ENCODE results near the gene RASAL1. TPM values are rescaled to one million over a fixed set of nuclear protein-coding genes. Genes with fewer than 3 reads are reported as not detected.

Gene RASAL1
- total and polyA plus RNA-seq, 3 experiments from 2014 or later: 0.45 to 0.72 (median 0.51) TPM

DNA sequence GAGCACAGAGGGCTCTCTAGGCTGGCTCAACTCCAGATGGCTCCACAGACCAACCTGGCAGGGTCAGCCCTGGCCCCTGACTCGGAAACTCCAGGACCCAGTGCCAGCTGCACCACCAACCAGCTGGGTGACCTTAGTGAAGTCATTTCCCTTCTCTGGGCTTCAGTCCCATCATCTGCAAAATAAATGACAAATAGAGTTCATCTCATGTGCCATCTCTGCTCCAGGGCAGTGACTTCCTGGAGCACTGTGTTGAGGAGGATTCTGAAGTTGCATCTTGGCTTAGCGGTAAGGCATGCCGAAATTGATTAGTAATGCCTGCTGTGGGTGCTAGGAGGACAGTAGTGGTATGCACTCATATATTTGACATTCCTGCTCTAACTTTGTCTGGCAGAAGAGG is 47.5 kb downstream of the RASAL1 start:
- H3K9me3 ChIP-seq (ENCODE audit: low read length): no peaks in the 10 kb centered on the region
- no peak overlapping the region for H3K4me3 ChIP-seq (ENCODE audit: low read length)
- DNase-seq: no peak
- H3K36me3 ChIP-seq (ENCODE audit: insufficient read depth, low read length): no peaks in the 10 kb centered on the region
- CTCF ChIA-PET: interaction anchor here (0.8 to 1.1 kb wide), 2 partner anchors 11 to 39 kb away, joined by 3 read pairs; no protein-coding TSS in a partner anchor
- Mint-ChIP-seq H3K27me3 (peaks cover 0 to 3% of the 10 kb centered on the region in 2 donors), H3K4me1 (peaks cover 82 to 96% (median 95%) of the 10 kb centered on the region in 3 donors), H3K4me3 (peak overlapping the region in 5 of 7 donors; percentile 24 to 90 (median 79)), H3K36me3 (peaks cover 0 to 2% (median 0%) of the 10 kb centered on the region in 3 donors), H3K9me3 (no peaks in the 10 kb centered on the region), H3K27ac (peak overlapping the region; percentile 83 to 98 (median 90))
- H3K4me1 ChIP-seq (ENCODE audit: insufficient read depth, low read length): peaks cover 91% of the 10 kb centered on the region
- H3K27me3 ChIP-seq (ENCODE audit: insufficient read depth, low read length, poor library complexity, severe bottlenecking): no peaks in the 10 kb centered on the region
- POLR2A ChIA-PET: interaction anchor here (0.5 kb wide), 1 partner anchor 15 kb away, joined by 7 read pairs; no protein-coding TSS in a partner anchor
- no peak overlapping the region for H3K27ac ChIP-seq (ENCODE audit: low read depth, low read length)

- H3K4me1 Mint-ChIP-seq: peaks cover 81 to 95% (median 93%) of the 10 kb centered on the region in 3 donors
- H3K9me3 ChIP-seq (ENCODE audit: low read length): no peaks in the 10 kb centered on the region
- no peaks in the 10 kb centered on the region for H3K36me3 ChIP-seq (ENCODE audit: insufficient read depth, low read length)
- H3K27me3 ChIP-seq (ENCODE audit: insufficient read depth, low read length, poor library complexity, severe bottlenecking): no peaks in the 10 kb centered on the region
- peaks cover 0 to 4% (median 0%) of the 10 kb centered on the region in 3 donors for H3K36me3 Mint-ChIP-seq
- H3K9me3 Mint-ChIP-seq: no peaks in the 10 kb centered on the region
- ChIA-PET CTCF (interaction anchor here (0.8 to 0.9 kb wide), 2 partner anchors 12 to 17 kb away, joined by 3 to 4 read pairs; no protein-coding TSS in a partner anchor), POLR2A (interaction anchor here (0.8 kb wide), 1 partner anchor 109 kb away, joined by 5 read pairs; the partner anchor contains the start of gene OAS2)
- no peak overlapping the region for H3K27ac ChIP-seq (ENCODE audit: low read depth, low read length)
- H3K27me3 Mint-ChIP-seq: peaks cover 0 to 3% of the 10 kb centered on the region in 2 donors
- peak overlapping the region; percentile 84 to 98 (median 88) for H3K27ac Mint-ChIP-seq
- H3K4me3 ChIP-seq (ENCODE audit: low read length): no peak overlapping the region
- DNase-seq: peak in 1 of 5 donors; percentile 15
- peaks cover 82% of the 10 kb centered on the region for H3K4me1 ChIP-seq (ENCODE audit: insufficient read depth, low read length)
- peak overlapping the region in 6 of 7 donors; percentile 69 to 79 (median 75) for H3K4me3 Mint-ChIP-seq
These were observed 48.4 kb downstream of the RASAL1 start for GRCh38 chr12:113087193-113087592.

- H3K9me3 ChIP-seq (ENCODE audit: low read length): no peaks in the 10 kb centered on the region
- POLR2A ChIA-PET: interaction anchor here (0.8 kb wide), 1 partner anchor 108 kb away, joined by 5 read pairs; the partner anchor contains the start of gene OAS2
- H3K4me3 ChIP-seq (ENCODE audit: low read length): no peak overlapping the region
- Mint-ChIP-seq H3K36me3 (peaks cover 0 to 4% (median 0%) of the 10 kb centered on the region in 3 donors), H3K27me3 (peaks cover 0 to 3% of the 10 kb centered on the region in 2 donors), H3K4me3 (peak overlapping the region in 6 of 7 donors; percentile 69 to 79 (median 75)), H3K9me3 (no peaks in the 10 kb centered on the region), H3K27ac (peak overlapping the region; percentile 84 to 98 (median 91)), H3K4me1 (peaks cover 74 to 88% (median 86%) of the 10 kb centered on the region in 3 donors)
- CTCF ChIA-PET: interaction anchor here (0.9 kb wide), 1 partner anchor 17 kb away, joined by 4 read pairs; no protein-coding TSS in a partner anchor
- no peak overlapping the region for H3K27ac ChIP-seq (ENCODE audit: low read depth, low read length)
- H3K27me3 ChIP-seq (ENCODE audit: insufficient read depth, low read length, poor library complexity, severe bottlenecking): no peaks in the 10 kb centered on the region
- H3K36me3 ChIP-seq (ENCODE audit: insufficient read depth, low read length): no peaks in the 10 kb centered on the region
- peak in 4 of 5 donors; percentile 24 to 57 (median 31) for DNase-seq
- peaks cover 75% of the 10 kb centered on the region for H3K4me1 ChIP-seq (ENCODE audit: insufficient read depth, low read length)
These were observed 49.1 kb downstream of the RASAL1 start for GRCh38 chr12:113086249-113087164.

- H3K27me3 Mint-ChIP-seq: no peaks in the 10 kb centered on the region
- Histone ChIP-seq H3K27ac (ENCODE audit: low read depth, low read length) (no peak overlapping the region), H3K27me3 (ENCODE audit: insufficient read depth, low read length, poor library complexity, severe bottlenecking) (no peaks in the 10 kb centered on the region), H3K36me3 (ENCODE audit: insufficient read depth, low read length) (no peaks in the 10 kb centered on the region), H3K9me3 (ENCODE audit: low read length) (no peaks in the 10 kb centered on the region), H3K4me1 (ENCODE audit: insufficient read depth, low read length) (peaks cover 50% of the 10 kb centered on the region), H3K4me3 (ENCODE audit: low read length) (no peak overlapping the region)
- DNase-seq: no peak
- ChIA-PET CTCF (no interaction called here), POLR2A (no interaction called here)
- H3K4me1 Mint-ChIP-seq: peaks cover 48 to 66% (median 61%) of the 10 kb centered on the region in 3 donors
- H3K27ac Mint-ChIP-seq: peak overlapping the region in 7 of 8 donors; percentile 2 to 84 (median 70)
- no peaks in the 10 kb centered on the region for H3K9me3 Mint-ChIP-seq
- H3K4me3 Mint-ChIP-seq: peak overlapping the region in 3 of 7 donors; percentile 6 to 84 (median 63)
- H3K36me3 Mint-ChIP-seq: peaks cover 0 to 4% (median 0%) of the 10 kb centered on the region in 3 donors
These were observed 51.6 kb downstream of the RASAL1 start for GRCh38 chr12:113083863-113084435.

DNA sequence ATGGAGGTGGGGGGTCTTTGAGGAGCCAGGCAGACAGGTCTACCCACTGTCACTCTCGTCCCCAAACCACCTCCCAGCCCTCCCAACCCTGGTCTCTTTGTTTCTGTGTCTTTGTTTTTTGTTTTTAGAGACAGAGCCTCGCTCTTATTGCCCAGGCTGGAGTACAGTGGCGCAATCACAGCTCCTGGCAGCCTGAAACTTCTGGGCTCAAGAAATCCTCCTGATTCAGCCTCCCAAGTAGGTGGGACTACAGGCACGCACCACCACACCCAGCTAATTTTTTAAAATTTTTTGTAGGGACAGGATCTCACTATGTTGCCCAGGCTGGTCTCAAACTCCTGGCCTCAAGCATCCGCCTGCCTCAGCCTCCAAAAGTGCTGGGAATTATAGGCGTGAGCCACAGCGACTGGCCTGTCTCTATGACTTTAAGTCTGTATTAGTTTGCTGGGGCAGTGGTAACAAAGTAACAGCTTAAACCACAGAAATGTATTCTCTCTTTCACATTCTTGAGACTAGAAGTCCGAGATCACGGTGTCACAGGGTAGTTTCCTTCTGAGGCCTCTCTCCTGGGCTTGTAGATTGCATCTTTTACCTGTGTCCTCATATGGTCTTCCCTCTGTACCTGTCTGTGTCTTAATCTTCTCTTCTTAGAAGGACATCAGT is 52.9 kb downstream of the RASAL1 start:
- Mint-ChIP-seq H3K27ac (peak overlapping the region in 5 of 8 donors; percentile 4 to 67 (median 21)), H3K27me3 (no peaks in the 10 kb centered on the region), H3K4me3 (no peak overlapping the region), H3K9me3 (no peaks in the 10 kb centered on the region), H3K4me1 (peaks cover 36 to 53% (median 47%) of the 10 kb centered on the region in 3 donors), H3K36me3 (peaks cover 0 to 4% (median 1%) of the 10 kb centered on the region in 3 donors)
- peaks cover 37% of the 10 kb centered on the region for H3K4me1 ChIP-seq (ENCODE audit: insufficient read depth, low read length)
- H3K9me3 ChIP-seq (ENCODE audit: low read length): no peaks in the 10 kb centered on the region
- H3K27ac ChIP-seq (ENCODE audit: low read depth, low read length): no peak overlapping the region
- ChIA-PET CTCF (interaction anchor here (1.2 kb wide), 1 partner anchor 9 kb away, joined by 4 read pairs; no protein-coding TSS in a partner anchor), POLR2A (no interaction called here)
- H3K36me3 ChIP-seq (ENCODE audit: insufficient read depth, low read length): no peaks in the 10 kb centered on the region
- no peak overlapping the region for H3K4me3 ChIP-seq (ENCODE audit: low read length)
- no peak for DNase-seq
- no peaks in the 10 kb centered on the region for H3K27me3 ChIP-seq (ENCODE audit: insufficient read depth, low read length, poor library complexity, severe bottlenecking)

- no peaks in the 10 kb centered on the region for H3K27me3 Mint-ChIP-seq
These were observed 53.7 kb downstream of the RASAL1 start for GRCh38 chr12:113081873-113082272.

DNA sequence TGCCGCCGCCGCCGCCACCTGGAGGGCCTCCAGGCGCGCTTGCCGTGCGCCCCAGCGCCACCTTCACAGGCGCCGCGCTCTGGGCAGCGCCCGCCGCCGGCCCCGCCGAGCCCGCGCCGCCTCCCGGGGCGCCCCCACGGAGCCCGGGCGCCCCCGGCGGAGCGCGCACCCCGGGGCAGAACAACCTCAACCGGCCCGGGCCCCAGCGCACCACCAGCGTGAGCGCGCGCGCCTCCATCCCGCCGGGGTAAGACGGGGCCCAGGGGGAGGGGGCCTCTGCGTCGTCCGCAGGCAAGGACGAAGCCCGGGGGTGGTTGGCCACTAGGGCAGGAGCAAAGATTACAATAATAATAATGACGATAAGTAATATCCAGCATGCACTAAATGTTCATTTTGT is 57.7 kb downstream of the RASAL1 start:
- Mint-ChIP-seq H3K36me3 (peaks cover 0 to 1% (median 1%) of the 10 kb centered on the region in 3 donors), H3K27me3 (no peaks in the 10 kb centered on the region), H3K4me1 (peaks cover 21 to 33% (median 27%) of the 10 kb centered on the region in 3 donors), H3K9me3 (no peaks in the 10 kb centered on the region), H3K4me3 (no peak overlapping the region), H3K27ac (no peak overlapping the region)
- no peaks in the 10 kb centered on the region for H3K36me3 ChIP-seq (ENCODE audit: insufficient read depth, low read length)
- no peak for DNase-seq
- POLR2A ChIA-PET: no interaction called here
- H3K27me3 ChIP-seq (ENCODE audit: insufficient read depth, low read length, poor library complexity, severe bottlenecking): no peaks in the 10 kb centered on the region
- CTCF ChIA-PET: interaction anchor here (1.3 kb wide), 1 partner anchor 20 kb away, joined by 3 read pairs; no protein-coding TSS in a partner anchor
- no peaks in the 10 kb centered on the region for H3K9me3 ChIP-seq (ENCODE audit: low read length)
- no peak overlapping the region for H3K27ac ChIP-seq (ENCODE audit: low read depth, low read length)
- H3K4me3 ChIP-seq (ENCODE audit: low read length): no peak overlapping the region
- H3K4me1 ChIP-seq (ENCODE audit: insufficient read depth, low read length): peaks cover 14% of the 10 kb centered on the region

More at GRCh38 chr12:113081873-113082272, 53.7 kb downstream of the RASAL1 start:
- Mint-ChIP-seq H3K36me3 (peaks cover 0 to 4% (median 1%) of the 10 kb centered on the region in 3 donors), H3K4me1 (peaks cover 28 to 45% (median 40%) of the 10 kb centered on the region in 3 donors), H3K4me3 (no peak overlapping the region), H3K27ac (no peak overlapping the region), H3K9me3 (no peaks in the 10 kb centered on the region)
- Histone ChIP-seq H3K36me3 (ENCODE audit: insufficient read depth, low read length) (no peaks in the 10 kb centered on the region), H3K27ac (ENCODE audit: low read depth, low read length) (no peak overlapping the region), H3K4me3 (ENCODE audit: low read length) (no peak overlapping the region), H3K9me3 (ENCODE audit: low read length) (no peaks in the 10 kb centered on the region), H3K27me3 (ENCODE audit: insufficient read depth, low read length, poor library complexity, severe bottlenecking) (no peaks in the 10 kb centered on the region), H3K4me1 (ENCODE audit: insufficient read depth, low read length) (peaks cover 29% of the 10 kb centered on the region)
- ChIA-PET POLR2A (no interaction called here), CTCF (interaction anchor here (1.2 kb wide), 1 partner anchor 8 kb away, joined by 4 read pairs; no protein-coding TSS in a partner anchor)
- DNase-seq: no peak

Data from CD8-positive, alpha-beta memory T cell (primary cell).